ENCODE results near the gene ERP44. TPM values are rescaled to one million over a fixed set of nuclear protein-coding genes. Genes with fewer than 3 reads are reported as not detected.

Gene ERP44
- total RNA-seq, 4 donors from 2014 or later, result 9.7 to 13.2 (median 12.4) TPM

DNA sequence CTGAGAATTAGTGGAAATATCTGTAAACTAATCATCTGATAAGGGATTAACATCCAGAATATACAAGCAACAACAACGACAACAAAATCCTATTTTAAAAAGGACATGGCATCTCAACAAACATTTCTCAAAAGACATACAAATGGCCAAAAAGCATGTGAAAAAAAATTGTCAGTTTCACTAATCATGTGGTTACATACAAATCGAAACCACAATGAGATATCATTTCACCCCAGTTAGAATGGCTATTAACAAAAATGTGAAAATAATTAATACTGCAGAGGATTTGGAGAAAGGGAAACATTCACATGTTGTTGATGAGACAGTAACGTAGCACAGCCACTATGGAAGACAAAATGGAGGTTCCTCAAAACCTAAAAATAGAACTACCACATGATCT lies 69.5 kb downstream of the ERP44 start:
- Histone ChIP-seq H3K4me1 (no peaks in the 10 kb centered on the region), H3K4me3 (no peak overlapping the region), H3K36me3 (peaks cover 15% of the 10 kb centered on the region), H3K27ac (no peak overlapping the region), H3K9me3 (no peaks in the 10 kb centered on the region), H3K27me3 (no peaks in the 10 kb centered on the region)
- no peak for DNase-seq (ENCODE audit: low spot score in 2 of 2)
- 81% methylated on average over 3 of the region's 3 CpGs for WGBS
- TF ChIP-seq, protein P1, sequence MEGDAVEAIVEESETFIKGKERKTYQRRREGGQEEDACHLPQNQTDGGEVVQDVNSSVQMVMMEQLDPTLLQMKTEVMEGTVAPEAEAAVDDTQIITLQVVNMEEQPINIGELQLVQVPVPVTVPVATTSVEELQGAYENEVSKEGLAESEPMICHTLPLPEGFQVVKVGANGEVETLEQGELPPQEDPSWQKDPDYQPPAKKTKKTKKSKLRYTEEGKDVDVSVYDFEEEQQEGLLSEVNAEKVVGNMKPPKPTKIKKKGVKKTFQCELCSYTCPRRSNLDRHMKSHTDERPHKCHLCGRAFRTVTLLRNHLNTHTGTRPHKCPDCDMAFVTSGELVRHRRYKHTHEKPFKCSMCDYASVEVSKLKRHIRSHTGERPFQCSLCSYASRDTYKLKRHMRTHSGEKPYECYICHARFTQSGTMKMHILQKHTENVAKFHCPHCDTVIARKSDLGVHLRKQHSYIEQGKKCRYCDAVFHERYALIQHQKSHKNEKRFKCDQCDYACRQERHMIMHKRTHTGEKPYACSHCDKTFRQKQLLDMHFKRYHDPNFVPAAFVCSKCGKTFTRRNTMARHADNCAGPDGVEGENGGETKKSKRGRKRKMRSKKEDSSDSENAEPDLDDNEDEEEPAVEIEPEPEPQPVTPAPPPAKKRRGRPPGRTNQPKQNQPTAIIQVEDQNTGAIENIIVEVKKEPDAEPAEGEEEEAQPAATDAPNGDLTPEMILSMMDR (IDR thresholded peaks at IDR 0.05), result no peak
- no peak for TF ChIP-seq POLR2A (IDR thresholded peaks at IDR 0.05)
- no peak for TF ChIP-seq POLR2AphosphoS5 (IDR thresholded peaks at IDR 0.05)
- no peak for TF ChIP-seq EP300 (IDR thresholded peaks at IDR 0.05)

DNA sequence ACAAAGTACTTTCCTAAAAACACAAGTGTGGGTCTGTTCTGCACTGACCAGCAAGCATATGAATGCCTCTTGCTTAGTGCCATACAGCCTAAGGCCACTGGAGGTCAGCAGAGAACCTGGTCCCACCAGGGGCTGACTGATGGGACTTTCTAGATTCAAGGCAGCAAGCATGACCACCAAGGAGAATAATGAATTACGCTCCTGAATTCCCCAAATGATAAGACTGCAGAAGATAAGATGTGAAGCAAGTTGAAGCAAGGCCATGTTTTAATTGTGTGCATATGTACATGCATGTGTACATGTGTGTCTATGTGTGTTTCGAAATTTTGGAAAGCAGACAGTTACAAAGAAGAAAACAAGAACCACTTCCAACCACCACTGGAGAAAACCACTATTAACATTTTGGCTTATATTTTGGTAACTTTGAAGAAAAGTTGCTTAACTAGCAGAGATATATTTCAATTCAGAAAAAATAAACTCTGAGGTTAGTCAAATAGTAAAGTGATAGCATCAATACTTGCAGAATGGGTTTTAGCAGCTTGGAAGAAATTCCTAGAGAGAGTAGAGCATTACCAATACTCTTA lies 70.5 kb downstream of the ERP44 start:
- H3K27ac ChIP-seq, result no peak overlapping the region
- WGBS, result 72% methylated on average over 2 of the region's 2 CpGs
- H3K4me3 ChIP-seq, result no peak overlapping the region
- H3K27me3 ChIP-seq, result no peaks in the 10 kb centered on the region
- peak in 1 of 2 donors; percentile 82 for DNase-seq (ENCODE audit: low spot score in 2 of 2)
- TF ChIP-seq POLR2A (IDR thresholded peaks at IDR 0.05) (no peak), EP300 (IDR thresholded peaks at IDR 0.05) (no peak), POLR2AphosphoS5 (IDR thresholded peaks at IDR 0.05) (no peak)
- TF ChIP-seq, protein P1 (IDR thresholded peaks at IDR 0.05), result peak; percentile 47 to 86
- no peaks in the 10 kb centered on the region for H3K9me3 ChIP-seq
- peaks cover 15% of the 10 kb centered on the region for H3K36me3 ChIP-seq
- no peaks in the 10 kb centered on the region for H3K4me1 ChIP-seq

DNA sequence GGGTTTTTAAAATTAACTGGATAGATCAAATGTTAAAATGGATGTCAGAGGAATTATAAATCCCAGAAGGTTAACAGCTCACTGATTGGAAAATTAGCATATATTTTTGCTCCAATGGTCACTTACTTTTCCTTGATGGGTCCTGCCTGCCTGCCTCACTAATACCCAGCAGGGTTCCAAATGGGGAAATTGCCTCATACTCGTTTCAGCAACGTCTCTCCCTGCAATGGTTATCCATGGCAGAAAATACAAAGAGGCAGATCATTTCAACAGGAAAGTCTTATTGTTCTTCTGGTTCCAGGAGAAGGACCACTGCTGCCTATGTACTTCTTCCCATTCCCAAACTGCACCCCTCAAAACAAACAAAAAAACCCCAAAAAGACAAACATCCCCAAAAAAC lies 71.3 kb downstream of the ERP44 start:
- Histone ChIP-seq H3K4me3 (no peak overlapping the region), H3K9me3 (no peaks in the 10 kb centered on the region), H3K4me1 (no peaks in the 10 kb centered on the region), H3K27me3 (no peaks in the 10 kb centered on the region), H3K27ac (no peak overlapping the region), H3K36me3 (peaks cover 15% of the 10 kb centered on the region)
- no peak for DNase-seq (ENCODE audit: low spot score in 2 of 2)
- no peak for TF ChIP-seq POLR2A (IDR thresholded peaks at IDR 0.05)
- no peak for TF ChIP-seq EP300 (IDR thresholded peaks at IDR 0.05)
- no peak for TF ChIP-seq POLR2AphosphoS5 (IDR thresholded peaks at IDR 0.05)
- TF ChIP-seq, protein P1 (IDR thresholded peaks at IDR 0.05), result no peak
- WGBS, result 70% methylated on average over 2 of the region's 2 CpGs

DNA sequence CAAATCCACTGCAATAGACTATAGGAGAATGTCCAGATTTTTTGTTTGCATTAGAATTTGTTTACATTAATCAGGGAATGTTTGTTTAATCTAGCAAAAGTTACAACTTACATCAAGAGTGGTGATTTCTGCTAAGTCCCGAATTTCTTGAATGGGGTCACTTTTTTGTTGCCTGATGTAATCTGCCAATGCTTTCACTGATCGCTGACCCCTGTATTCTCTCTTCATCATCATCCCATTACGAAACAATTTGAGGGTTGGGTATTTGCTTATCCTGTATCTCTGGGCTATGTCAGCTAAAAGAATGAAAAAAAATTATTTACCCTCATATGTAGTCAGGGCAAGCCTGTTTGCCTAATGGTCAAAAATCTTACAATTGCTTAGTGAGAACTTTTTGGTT lies 76.9 kb downstream of the ERP44 start:
- 96% methylated on average over 3 of the region's 3 CpGs for WGBS
- TF ChIP-seq POLR2AphosphoS5 (IDR thresholded peaks at IDR 0.05), result no peak
- no peak for TF ChIP-seq EP300 (IDR thresholded peaks at IDR 0.05)
- TF ChIP-seq, protein P1 (IDR thresholded peaks at IDR 0.05), result no peak
- TF ChIP-seq POLR2A (IDR thresholded peaks at IDR 0.05), result no peak
- H3K4me3 ChIP-seq, result no peak overlapping the region

DNA sequence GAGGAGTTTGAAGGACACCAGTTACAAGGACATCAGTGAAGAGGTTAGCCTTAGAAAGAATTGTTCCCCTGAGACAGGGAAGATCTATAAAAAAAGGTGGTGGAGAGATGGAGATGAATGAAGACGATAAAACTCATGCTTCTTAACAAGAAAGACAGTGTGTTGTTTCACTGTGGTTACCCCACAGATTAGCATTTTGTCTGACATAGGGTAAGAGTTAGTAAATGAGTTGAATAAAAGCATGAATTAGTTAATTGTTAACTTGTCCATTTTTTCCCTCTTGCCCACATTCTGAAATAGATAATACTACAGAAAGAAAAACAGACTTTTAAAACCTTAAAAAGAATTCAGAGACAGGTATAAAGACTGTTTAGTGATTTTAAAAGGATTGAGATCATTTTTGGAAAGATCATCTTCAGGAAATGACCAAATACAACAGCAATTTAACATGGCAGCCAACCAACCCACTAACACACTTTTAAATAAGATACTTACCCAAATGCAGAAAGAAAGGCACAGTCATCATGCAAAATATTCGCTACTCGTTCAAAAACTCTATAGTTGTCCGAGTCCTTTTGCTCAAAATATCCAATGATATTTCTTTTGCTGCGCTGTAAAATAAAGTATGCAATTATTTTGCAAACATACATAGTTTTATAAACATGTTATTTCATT lies 78.5 kb downstream of the ERP44 start:
- Histone ChIP-seq H3K27me3 (no peaks in the 10 kb centered on the region), H3K27ac (no peak overlapping the region), H3K4me1 (no peaks in the 10 kb centered on the region), H3K4me3 (no peak overlapping the region), H3K36me3 (peaks cover 48% of the 10 kb centered on the region), H3K9me3 (no peaks in the 10 kb centered on the region)
- WGBS, result 93% methylated on average over 5 of the region's 5 CpGs
- no peak for DNase-seq (ENCODE audit: low spot score in 2 of 2)
- TF ChIP-seq, protein P1 (IDR thresholded peaks at IDR 0.05), result no peak
- no peak for TF ChIP-seq POLR2AphosphoS5 (IDR thresholded peaks at IDR 0.05)
- TF ChIP-seq EP300 (IDR thresholded peaks at IDR 0.05), result no peak
- TF ChIP-seq POLR2A (IDR thresholded peaks at IDR 0.05), result no peak

More for the DNA sequence above, 76.9 kb downstream of the ERP44 start:
- Histone ChIP-seq H3K4me1 (no peaks in the 10 kb centered on the region), H3K27ac (no peak overlapping the region), H3K27me3 (no peaks in the 10 kb centered on the region), H3K36me3 (peaks cover 46% of the 10 kb centered on the region), H3K9me3 (no peaks in the 10 kb centered on the region)
- DNase-seq (ENCODE audit: low spot score in 2 of 2), result no peak

All from suprapubic skin (tissue), 4 donors.